Right renal pelvis (tissue), 4 donors: ENCODE measurements around the gene TSFM. TPM values are rescaled to one million over a fixed set of nuclear protein-coding genes. Genes with fewer than 3 reads are reported as not detected.

Experiments
- DNase-seq, 4 donors: peaks; one replicate each; pipeline ENCODE4 v3.0.0-alpha.2; 2013; ENCODE audit warnings: low read depth in 4 of 4, low spot score in 3 of 4, missing footprints in 1 of 4
- polyA plus RNA-seq, 4 donors: library from polyadenylated mRNA; unstranded; fragments of 120-200 nt; gene quantifications; one replicate each; pipeline ENCODE4 v1.2.1, GENCODE V29; 2013; ENCODE audit not compliant: insufficient read length in 4 of 4

Gene TSFM
- polyA plus RNA-seq, 4 donors: 40.8 to 52.9 (median 45.5) TPM

GRCh38 chr12:57745485-57745881, 37.1 kb upstream of the TSFM start:
- no peak for DNase-seq

GRCh38 chr12:57746025-57746424, 36.6 kb upstream of the TSFM start:
- DNase-seq: no peak

DNA sequence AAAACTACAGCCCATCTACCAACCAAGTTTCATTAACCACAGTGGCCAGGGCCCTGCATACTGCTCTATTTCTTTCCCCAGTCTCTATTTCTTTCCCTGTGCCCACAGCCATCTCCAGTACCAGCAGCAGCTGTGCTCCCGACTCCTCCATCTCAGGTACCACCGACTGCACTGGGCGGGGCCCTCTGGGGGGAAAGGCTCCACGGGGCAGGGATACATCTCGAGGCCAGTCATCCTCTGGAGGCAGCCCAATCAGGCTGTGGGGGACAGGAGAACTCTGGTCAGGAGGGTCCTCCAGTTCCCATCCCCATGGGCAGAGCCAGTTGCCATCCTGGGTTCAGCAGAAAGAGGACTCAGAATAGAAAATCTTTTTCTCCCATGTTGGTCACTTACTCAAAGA, 33.5 kb upstream of the TSFM start:
- no peak for DNase-seq

GRCh38 chr12:57750561-57751431, 31.8 kb upstream of the TSFM start:
- no peak for DNase-seq

DNA sequence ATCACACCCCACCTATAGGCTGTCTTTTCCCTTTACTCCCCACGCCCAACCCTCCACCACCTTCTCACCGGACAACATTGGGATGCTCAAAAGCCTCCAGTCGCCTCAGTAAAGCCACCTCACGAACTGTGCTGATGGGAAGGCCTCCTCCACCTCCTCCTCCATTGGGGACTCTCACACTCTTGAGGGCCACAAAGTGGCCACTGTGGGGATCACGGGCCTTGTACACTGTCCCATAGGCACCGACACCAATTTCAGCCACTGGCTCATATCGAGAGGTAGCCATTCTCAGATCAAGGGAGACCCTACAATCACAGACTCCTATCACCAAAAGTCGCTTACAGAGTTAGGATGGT, 31.2 kb upstream of the TSFM start:
- DNase-seq: no peak

DNA sequence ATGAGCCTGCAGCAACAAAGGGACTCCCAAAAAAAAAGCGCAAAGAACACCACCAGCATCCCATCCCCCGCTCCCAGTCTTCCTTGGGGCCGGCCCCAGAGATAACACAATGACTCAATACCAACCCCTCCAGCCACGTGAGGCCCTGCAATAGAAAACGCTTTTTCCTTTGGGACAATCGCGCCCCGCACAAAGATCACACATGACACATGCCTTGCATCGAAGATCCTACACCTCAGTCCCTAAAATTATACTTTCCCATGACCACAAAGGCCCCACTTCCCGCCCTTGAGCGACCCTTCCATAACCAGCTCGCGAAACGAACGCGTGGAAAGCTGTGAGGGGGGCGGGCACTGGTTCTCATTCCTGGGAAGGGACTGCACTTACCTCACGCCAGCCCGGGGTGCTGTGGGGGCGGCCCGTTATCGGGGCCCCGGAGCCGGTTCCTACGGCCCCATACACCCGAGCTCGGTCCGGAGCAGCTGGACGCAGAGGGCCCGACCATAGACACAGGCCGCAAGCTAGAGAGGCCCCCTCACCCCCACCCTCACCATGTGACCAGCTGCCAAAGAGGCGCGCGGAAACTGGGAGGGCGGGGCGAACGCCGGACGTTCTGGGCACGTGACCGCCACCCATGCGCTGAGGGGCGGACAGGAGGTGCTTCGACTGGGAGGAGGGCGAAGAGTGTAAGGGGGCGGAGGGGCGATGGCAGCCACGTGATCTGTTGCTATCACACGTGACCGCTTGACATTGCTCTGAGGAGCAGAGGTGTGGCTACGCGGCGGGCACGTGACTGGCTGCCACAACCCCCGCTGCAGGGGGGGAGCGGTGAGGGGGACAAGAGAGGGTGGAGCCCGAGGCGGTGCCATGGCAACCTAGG, 30.6 kb upstream of the TSFM start, which contains the start of gene CDK4:
Gene CDK4, minus strand, starts transcription at position 523 of the 880 bp plus-strand sequence. CDS start 593 bp downstream, outside the sequence.
- DNase-seq: peak; percentile 96 to 97 (median 97)

DNA sequence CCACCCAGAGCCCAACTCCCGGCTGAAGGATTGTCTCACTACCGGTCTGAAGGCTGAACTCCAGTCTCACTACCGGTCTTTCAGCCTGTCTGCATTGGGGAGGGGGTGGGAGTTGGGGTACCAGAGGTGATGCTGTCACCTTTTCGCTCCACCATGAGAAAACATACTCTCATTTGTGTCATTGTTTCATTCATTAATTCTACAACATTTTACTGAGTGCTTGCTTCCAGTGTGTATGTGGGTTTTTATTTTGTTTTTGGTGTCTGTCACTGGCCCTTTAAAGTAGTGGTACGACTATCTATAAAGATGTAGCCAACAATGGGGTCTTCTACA, 30.0 kb upstream of the TSFM start:
- DNase-seq: no peak

DNA sequence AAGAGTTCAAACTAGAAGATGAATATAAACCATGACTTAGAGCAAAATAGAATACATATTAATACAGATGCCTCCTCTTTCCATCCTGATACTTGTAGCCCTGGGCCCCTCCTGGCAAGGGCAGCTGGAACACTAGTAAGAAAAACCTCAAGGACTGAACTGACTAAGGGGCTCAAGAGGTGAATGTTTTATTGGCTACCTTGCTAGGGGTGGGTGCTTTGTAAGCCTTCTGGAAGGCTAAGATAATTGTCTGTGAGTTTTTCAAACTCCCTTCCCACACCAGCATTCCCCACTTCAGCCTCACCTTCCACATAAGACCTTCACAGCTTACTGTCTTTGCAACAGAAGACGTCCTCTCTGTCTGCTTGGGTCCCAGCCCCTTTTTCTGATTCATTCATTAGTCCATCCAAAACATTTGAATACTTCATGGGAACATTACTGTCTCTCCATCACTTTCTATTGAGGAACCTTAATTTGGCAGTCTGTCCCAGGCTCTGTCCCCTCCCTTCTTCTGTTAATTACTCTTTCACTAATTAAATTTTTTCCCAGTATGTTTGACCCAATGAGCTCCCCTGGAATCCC, 28.7 kb upstream of the TSFM start:
- DNase-seq: no peak

- no peak for DNase-seq
Observed at GRCh38 chr12:57754411-57755193, 28.0 kb upstream of the TSFM start, which contains the start of gene MARCHF9. Gene MARCHF9, plus strand, starts transcription at chr12:57755103. Its CDS starts 426 bp downstream, at chr12:57755529.

DNA sequence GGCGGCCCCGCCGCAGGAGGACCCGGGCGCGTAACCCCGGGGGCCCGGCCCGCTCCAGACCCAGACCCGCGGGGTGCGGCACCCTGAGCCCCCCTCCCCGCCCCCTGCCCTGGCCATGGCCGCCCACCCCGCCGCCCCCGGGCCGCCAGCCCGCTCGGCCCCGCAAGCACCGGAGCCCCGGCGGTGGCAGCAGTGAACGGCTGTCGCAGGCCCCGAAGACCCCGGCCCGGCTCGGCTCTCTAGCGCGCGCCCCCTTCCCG, 27.5 kb upstream of the TSFM start:
- no peak for DNase-seq

GRCh38 chr12:57755454-57756372, 26.9 kb upstream of the TSFM start:
- DNase-seq: no peak

- no peak for DNase-seq
Observed at GRCh38 chr12:57756406-57757341, 25.9 kb upstream of the TSFM start.

- no peak for DNase-seq
Observed at GRCh38 chr12:57757771-57758170, 24.8 kb upstream of the TSFM start.

DNA sequence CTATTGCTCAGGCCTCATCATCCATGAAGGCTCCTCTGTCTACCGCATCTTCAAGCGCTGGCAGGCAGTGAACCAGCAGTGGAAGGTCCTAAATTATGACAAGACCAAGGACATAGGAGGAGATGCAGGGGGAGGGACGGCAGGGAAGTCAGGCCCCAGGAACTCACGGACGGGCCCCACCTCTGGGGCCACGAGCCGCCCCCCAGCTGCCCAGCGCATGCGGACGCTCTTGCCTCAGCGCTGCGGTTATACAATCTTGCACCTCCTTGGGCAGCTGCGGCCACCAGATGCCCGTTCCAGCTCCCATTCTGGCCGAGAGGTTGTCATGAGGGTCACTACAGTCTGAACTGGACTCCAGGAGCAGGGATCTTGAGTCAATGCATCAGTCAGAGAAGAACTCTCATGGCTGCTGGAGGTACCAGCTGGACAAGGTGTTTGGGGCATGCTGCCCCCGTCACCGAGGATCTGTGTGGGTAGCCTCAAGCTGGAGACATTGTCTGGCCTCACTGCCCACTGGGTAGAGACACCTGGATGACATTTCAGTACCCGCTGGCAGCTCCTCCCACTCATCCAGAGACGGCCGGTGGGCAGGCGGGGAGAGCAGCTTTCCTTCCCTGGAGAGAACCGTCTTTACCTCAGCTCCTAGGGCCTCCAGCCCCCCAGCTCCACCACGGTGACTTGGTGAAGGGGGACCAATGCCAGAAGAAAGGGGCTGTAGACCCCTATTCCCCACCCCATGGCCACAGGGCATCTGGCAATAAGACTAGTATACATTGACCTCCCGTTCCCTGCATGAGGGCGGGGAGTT, 23.8 kb upstream of the TSFM start:
- no peak for DNase-seq

GRCh38 chr12:57759360-57759980, 23.1 kb upstream of the TSFM start:
- DNase-seq: no peak

DNA sequence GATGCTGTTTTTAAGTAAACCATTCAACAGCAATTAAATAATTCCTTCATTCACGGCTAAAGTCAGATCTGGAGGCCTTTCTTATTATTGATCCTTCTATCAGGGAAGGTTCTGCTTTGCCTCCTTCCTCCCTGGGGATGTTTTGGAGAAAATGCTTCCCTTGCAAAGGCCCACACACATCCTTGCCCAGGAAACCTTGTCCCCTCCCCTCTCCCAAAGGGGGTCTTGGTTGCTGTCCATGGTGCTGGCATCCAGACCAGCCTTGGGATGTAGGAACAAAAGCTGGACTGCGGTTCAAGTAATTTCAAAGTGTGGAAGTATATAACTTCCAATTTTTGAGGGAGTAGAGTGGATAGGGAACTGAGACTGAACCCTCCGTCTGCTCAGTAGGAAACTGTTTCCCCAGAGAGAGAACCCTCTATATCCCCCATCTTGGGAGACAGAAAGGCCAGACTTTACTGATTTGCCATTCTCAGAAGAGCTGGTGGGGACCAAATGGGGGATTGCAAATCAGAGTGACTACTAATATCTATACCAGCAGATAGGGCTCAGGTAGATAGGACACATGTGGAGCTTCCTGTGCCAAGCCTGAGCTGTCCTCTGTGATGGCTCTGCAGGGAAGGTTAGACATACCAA, 22.1 kb upstream of the TSFM start:
- no peak for DNase-seq
